Glutamatergic neuron (in vitro differentiated cells): ENCODE measurements around the gene CHST15. TPM values are rescaled to one million over a fixed set of nuclear protein-coding genes. Genes with fewer than 3 reads are reported as not detected.

Source experiments
- DNase-seq: peaks from one replicate; pipeline ENCODE4 v3.0.0; 2022
- H3K27ac Mint-ChIP-seq: one replicate; pipeline ENCODE4 v1.8.0; 2020; ENCODE audit warnings: mild to moderate bottlenecking, mixed read lengths, inconsistent platforms; ENCODE audit not compliant: unreplicated experiment
- H3K27me3 Mint-ChIP-seq: one replicate; pipeline ENCODE4 v1.8.0; 2020; ENCODE audit warnings: mild to moderate bottlenecking, moderate library complexity, mixed read lengths, inconsistent platforms; ENCODE audit not compliant: unreplicated experiment
- H3K36me3 Mint-ChIP-seq: one replicate; pipeline ENCODE4 v1.8.0; 2020; ENCODE audit warnings: mild to moderate bottlenecking, mixed read lengths, inconsistent platforms; ENCODE audit not compliant: unreplicated experiment
- H3K4me1 Mint-ChIP-seq: one replicate; pipeline ENCODE4 v1.8.0; 2020; ENCODE audit warnings: mild to moderate bottlenecking, low read depth, mixed read lengths, inconsistent platforms; ENCODE audit not compliant: unreplicated experiment
- H3K4me3 Mint-ChIP-seq: one replicate; pipeline ENCODE4 v1.8.0; 2020; ENCODE audit warnings: mild to moderate bottlenecking, mixed read lengths, inconsistent platforms; ENCODE audit not compliant: unreplicated experiment
- H3K9me3 Mint-ChIP-seq: one replicate; pipeline ENCODE4 v1.8.0; 2020; ENCODE audit warnings: mild to moderate bottlenecking, moderate library complexity, mixed read lengths, inconsistent platforms; ENCODE audit not compliant: unreplicated experiment
- CTCF ChIP-seq: fragments of 200-600 bp; sonication (generic); IDR thresholded peaks from one replicate; pipeline ENCODE4 v1.5.0; 2021; ENCODE audit not compliant: partially characterized antibody, unreplicated experiment
- total RNA-seq: library from RNA; stranded (reverse); fragmentation: NEBNext Ultra II Directional; extraction: Animal tissue kit (Norgen Biotek cat#: 25700); gene quantifications from one replicate; pipeline ENCODE4 v1.2.1, GENCODE V29; 2021; ENCODE audit not compliant: unreplicated experiment

The CHST15 gene
- total RNA-seq, 1 donor from 2014 or later = 2.4 TPM

GRCh38 chr10:124042656-124043309, 50.6 kb downstream of the CHST15 start:
- no peak overlapping the region for H3K4me3 Mint-ChIP-seq

GRCh38 chr10:124041675-124042445, 51.5 kb downstream of the CHST15 start:
- no peaks in the 10 kb centered on the region for H3K9me3 Mint-ChIP-seq
- H3K4me1 Mint-ChIP-seq = peaks cover 3% of the 10 kb centered on the region
- no peaks in the 10 kb centered on the region for H3K36me3 Mint-ChIP-seq
- DNase-seq = no peak
- TF ChIP-seq CTCF = no peak
- no peak overlapping the region for H3K4me3 Mint-ChIP-seq
- no peak overlapping the region for H3K27ac Mint-ChIP-seq
- H3K27me3 Mint-ChIP-seq = no peaks in the 10 kb centered on the region

More at GRCh38 chr10:124042656-124043309, 50.6 kb downstream of the CHST15 start:
- H3K9me3 Mint-ChIP-seq = peaks cover under 1% of the 10 kb centered on the region
- no peaks in the 10 kb centered on the region for H3K36me3 Mint-ChIP-seq
- no peaks in the 10 kb centered on the region for H3K27me3 Mint-ChIP-seq
- H3K4me1 Mint-ChIP-seq = peaks cover 3% of the 10 kb centered on the region
- DNase-seq = no peak
- H3K27ac Mint-ChIP-seq = no peak overlapping the region
- no peak for TF ChIP-seq CTCF

GRCh38 chr10:124040451-124041188, 52.8 kb downstream of the CHST15 start:
- no peak for DNase-seq
- Mint-ChIP-seq H3K4me3 (no peak overlapping the region), H3K27me3 (no peaks in the 10 kb centered on the region), H3K4me1 (peaks cover 3% of the 10 kb centered on the region), H3K27ac (no peak overlapping the region), H3K36me3 (no peaks in the 10 kb centered on the region), H3K9me3 (no peaks in the 10 kb centered on the region)
- TF ChIP-seq CTCF = no peak

- TF ChIP-seq CTCF = no peak
- no peaks in the 10 kb centered on the region for H3K36me3 Mint-ChIP-seq
- H3K27me3 Mint-ChIP-seq = no peaks in the 10 kb centered on the region
- H3K27ac Mint-ChIP-seq = no peak overlapping the region
- no peak for DNase-seq
- no peaks in the 10 kb centered on the region for H3K9me3 Mint-ChIP-seq
- no peak overlapping the region for H3K4me3 Mint-ChIP-seq
- H3K4me1 Mint-ChIP-seq = peaks cover 3% of the 10 kb centered on the region
Observed at GRCh38 chr10:124039483-124040013, 53.9 kb downstream of the CHST15 start.
